Esophagus squamous epithelium (tissue), 5 donors: ENCODE measurements around the gene CNPPD1. TPM values are rescaled to one million over a fixed set of nuclear protein-coding genes. Genes with fewer than 3 reads are reported as not detected.

Source experiments
- DNase-seq: peaks from one replicate; lab custom pipeline; 2025; lab: John Stamatoyannopoulos, UW
- H3K27ac ChIP-seq, 4 donors: fragments of 200-600 bp; sonication (generic); one replicate each; pipeline ENCODE4 v1.5.1; 2016 to 2019; ENCODE audit warnings: mild to moderate bottlenecking in 1 of 4
- H3K27me3 ChIP-seq, 4 donors: fragments of 200-600 bp; sonication (generic); 1 replicate in 3 of 4; 2 replicates in 1 of 4; pipeline versions ENCODE4 v1.5.1 to v1.6.0; 2017 to 2021; ENCODE audit warnings: antibody characterized with exemption in 1 of 4
- H3K36me3 ChIP-seq, 3 donors: fragments of 200-600 bp; sonication (generic); one replicate each; pipeline ENCODE4 v1.5.1; 2016 to 2019
- H3K4me1 ChIP-seq, 3 donors: fragments of 200-600 bp; sonication (generic); one replicate each; pipeline ENCODE4 v1.5.1; 2017 to 2019
- H3K4me3 ChIP-seq, 4 donors: fragments of 200-600 bp; sonication (generic); 1 replicate in 3 of 4; 2 replicates in 1 of 4; pipeline ENCODE4 v1.5.1; 2016 to 2019; ENCODE audit warnings: mild to moderate bottlenecking in 2 of 4, moderate library complexity in 1 of 4
- H3K9me3 ChIP-seq, 3 donors: fragments of 200-600 bp; sonication (generic); one replicate each; pipeline ENCODE4 v1.5.1; 2016 to 2019
- POLR2A ChIP-seq, 4 donors: fragments of 450-650 bp; IDR thresholded peaks; one replicate each; pipeline ENCODE4 v1.6.1; 2017; ENCODE audit warnings: antibody characterized with exemption in 4 of 4, mild to moderate bottlenecking in 4 of 4, moderate library complexity in 3 of 4
- WGBS, 2 donors: methylation state at CpG; one replicate each; pipeline ENCODE4 v1.1.5; 2018; 5-methylcytosine and 5-hydroxymethylcytosine counted together
- intact Hi-C: fragments of 100-400 bp; cut with DNase I; formaldehyde crosslinking; loops from one replicate; pipeline ENCODE4 v1.15.0; 2022
- total RNA-seq, 4 donors: library from RNA; depleted of rRNA; stranded (reverse); fragments of >200 nt; gene quantifications; one replicate each; pipeline ENCODE4 v1.1.0, GENCODE V29; 2016
- TF ChIP-seq, protein P1 (sequence below), 6 experiments: fragments of 450-650 bp in 4 of 6; fragments of 200-600 bp in 2 of 6; sonication (generic) in 2 of 6; IDR thresholded peaks; one replicate each; pipeline ENCODE4 v1.5.1; 2016 to 2019; ENCODE audit warnings: antibody characterized with exemption in 6 of 6, mild to moderate bottlenecking in 4 of 6, moderate library complexity in 4 of 6
- donor health status: DM: yes; HTN: yes; CAD: no.

Gene CNPPD1
- total RNA-seq, 4 donors from 2014 or later = 35.3 to 49.8 (median 42.0) TPM

DNA sequence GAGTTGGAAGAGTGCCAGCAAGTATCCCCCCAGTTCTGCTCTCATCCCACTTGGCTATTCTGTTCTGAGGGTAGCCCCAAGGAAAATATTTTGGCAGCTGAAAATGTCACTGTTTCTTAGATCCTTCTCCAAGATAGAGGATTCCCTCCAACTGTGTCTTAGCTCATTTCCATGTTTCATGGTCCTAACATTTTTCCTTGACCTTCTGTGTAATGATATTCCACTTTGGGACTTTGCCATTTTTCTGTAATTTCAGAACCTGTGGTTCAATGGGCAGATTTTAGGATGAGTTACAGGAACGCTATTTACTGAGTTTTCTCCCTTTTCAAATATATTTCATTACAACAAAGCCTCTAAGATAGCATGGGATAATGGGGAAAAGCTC lies 50.8 kb downstream of the CNPPD1 start:
- intact Hi-C loops = no loop called here
- no peak overlapping the region for H3K4me3 ChIP-seq
- TF ChIP-seq, protein P1, sequence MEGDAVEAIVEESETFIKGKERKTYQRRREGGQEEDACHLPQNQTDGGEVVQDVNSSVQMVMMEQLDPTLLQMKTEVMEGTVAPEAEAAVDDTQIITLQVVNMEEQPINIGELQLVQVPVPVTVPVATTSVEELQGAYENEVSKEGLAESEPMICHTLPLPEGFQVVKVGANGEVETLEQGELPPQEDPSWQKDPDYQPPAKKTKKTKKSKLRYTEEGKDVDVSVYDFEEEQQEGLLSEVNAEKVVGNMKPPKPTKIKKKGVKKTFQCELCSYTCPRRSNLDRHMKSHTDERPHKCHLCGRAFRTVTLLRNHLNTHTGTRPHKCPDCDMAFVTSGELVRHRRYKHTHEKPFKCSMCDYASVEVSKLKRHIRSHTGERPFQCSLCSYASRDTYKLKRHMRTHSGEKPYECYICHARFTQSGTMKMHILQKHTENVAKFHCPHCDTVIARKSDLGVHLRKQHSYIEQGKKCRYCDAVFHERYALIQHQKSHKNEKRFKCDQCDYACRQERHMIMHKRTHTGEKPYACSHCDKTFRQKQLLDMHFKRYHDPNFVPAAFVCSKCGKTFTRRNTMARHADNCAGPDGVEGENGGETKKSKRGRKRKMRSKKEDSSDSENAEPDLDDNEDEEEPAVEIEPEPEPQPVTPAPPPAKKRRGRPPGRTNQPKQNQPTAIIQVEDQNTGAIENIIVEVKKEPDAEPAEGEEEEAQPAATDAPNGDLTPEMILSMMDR (IDR thresholded peaks at IDR 0.05) = no peak
- no peak for TF ChIP-seq POLR2A (IDR thresholded peaks at IDR 0.05)
- no peak overlapping the region for H3K27ac ChIP-seq
- DNase-seq = no peak
- peaks cover 0 to 33% (median 4%) of the 10 kb centered on the region in 3 donors for H3K4me1 ChIP-seq
- WGBS, 2 donors = 83 to 89% methylated on average over 1 of the region's 1 CpG
- H3K36me3 ChIP-seq = no peaks in the 10 kb centered on the region
- no peaks in the 10 kb centered on the region for H3K27me3 ChIP-seq
- H3K9me3 ChIP-seq = no peaks in the 10 kb centered on the region

DNA sequence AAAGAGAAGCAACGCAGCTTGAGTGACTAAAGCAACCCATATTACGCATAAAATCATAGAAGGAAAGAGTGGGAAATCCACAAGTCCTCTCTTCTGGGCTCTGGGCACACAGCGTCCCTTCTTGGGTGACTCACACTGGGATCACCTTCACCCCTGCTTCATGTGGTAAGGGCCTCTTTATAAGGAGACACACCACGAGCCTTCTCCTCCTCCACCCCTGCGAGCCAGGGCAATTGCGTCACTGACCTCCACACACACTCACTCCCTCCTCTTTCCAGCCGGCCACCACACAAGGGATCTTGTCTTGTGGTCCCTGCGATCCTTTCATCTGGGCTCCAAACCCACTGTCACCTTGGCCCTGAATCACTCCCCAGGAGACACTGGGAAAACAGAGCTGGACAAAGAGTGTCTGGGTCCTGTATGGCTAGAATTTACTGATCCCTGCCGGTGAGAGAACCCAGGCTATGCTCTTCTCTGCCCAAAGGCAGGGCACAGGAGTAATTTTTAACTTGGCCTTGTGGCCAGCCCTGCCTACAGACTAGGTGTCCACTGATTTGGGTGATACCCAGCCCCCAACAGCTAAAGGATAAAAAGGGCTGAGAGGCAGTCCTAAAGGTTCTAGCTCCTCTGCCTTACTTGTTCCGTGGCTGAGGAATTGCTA lies 51.4 kb downstream of the CNPPD1 start:
- H3K27me3 ChIP-seq = no peaks in the 10 kb centered on the region
- intact Hi-C loops = no loop called here
- WGBS, 2 donors = 66 to 75% methylated on average over 9 to 10 of the region's 10 CpGs
- H3K4me3 ChIP-seq = no peak overlapping the region
- TF ChIP-seq, protein P1 (IDR thresholded peaks at IDR 0.05) = no peak
- no peak for TF ChIP-seq POLR2A (IDR thresholded peaks at IDR 0.05)
- DNase-seq = no peak
- no peaks in the 10 kb centered on the region for H3K9me3 ChIP-seq
- no peak overlapping the region for H3K27ac ChIP-seq
- H3K36me3 ChIP-seq = no peaks in the 10 kb centered on the region
- peaks cover 0 to 33% (median 4%) of the 10 kb centered on the region in 3 donors for H3K4me1 ChIP-seq

DNA sequence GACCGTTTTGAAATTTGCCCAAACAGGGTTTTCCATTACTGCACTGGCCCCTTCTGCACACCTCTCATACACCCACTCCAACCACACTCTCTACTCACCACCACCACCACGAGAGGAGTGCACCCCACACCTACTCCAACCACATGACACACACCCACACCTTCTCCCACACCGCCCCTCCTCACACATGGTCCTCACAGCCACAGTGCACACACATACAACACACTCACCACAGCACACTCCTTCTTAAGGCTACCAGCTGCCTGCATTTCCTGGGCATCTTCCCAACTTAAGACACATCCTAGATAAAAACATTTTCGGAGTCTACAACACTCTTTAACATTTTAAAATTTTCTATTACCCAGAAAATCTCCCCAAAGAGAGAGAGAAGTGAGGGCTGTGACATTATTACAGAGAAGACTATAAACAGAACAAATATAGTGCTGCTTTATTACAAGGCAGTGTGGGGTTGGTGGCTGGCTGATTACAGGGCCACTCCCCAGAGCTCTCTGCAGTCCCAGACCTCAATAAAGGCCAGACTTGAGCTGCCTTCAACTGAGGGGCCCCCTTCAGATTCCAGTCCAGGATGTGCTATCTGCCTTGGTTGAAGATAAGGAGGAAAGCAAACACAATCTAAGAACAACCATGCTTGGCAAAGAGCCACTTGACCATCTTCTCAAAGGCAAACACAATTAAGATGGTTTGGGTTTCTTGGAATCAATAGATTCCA lies 52.2 kb downstream of the CNPPD1 start:
- H3K27ac ChIP-seq = no peak overlapping the region
- no peaks in the 10 kb centered on the region for H3K9me3 ChIP-seq
- H3K4me1 ChIP-seq = peaks cover 0 to 33% (median 4%) of the 10 kb centered on the region in 3 donors
- TF ChIP-seq, protein P1 (IDR thresholded peaks at IDR 0.05) = no peak
- TF ChIP-seq POLR2A (IDR thresholded peaks at IDR 0.05) = no peak
- intact Hi-C loops = no loop called here
- H3K27me3 ChIP-seq = no peaks in the 10 kb centered on the region
- H3K4me3 ChIP-seq = no peak overlapping the region
- 74 to 84% methylated on average over 4 of the region's 4 CpGs for WGBS, 2 donors
- H3K36me3 ChIP-seq = no peaks in the 10 kb centered on the region
- no peak for DNase-seq

DNA sequence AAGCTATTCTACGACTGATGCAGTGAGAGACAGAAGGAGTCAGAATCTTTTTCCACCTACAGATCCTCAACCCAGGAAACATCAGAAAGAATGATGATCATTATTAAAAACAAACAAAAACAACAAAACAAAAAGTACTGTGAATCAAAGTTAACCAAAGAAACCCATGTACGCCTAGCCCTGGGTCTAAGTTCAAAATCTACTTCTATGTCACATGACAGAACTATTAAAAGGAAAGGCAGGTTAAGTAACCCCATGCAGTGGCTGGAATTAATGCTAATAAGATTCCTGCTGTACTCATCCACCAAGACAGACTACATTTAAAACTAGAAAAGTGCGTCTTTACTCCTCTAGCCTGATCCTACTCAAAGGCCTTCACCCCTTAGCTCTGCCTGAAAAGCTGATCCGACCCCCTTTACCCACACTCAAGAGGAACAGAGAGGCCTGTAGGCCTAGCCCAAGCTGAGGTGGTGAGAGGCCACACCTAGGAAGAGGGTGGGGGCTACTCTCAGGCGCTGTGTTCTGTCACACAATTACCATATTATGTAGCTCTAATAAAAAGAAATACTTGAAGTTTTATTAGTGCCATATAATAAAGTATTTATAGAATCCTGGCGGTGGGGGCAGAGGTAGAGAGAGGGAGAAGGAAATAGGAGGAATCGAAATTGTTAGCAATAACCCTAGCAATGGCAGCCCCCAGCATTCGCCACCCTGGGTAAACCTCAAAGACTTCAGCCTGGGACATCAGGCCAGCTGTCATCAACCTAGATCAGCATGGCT lies 53.2 kb downstream of the CNPPD1 start:
- 93 to 94% methylated on average over 8 of the region's 8 CpGs for WGBS, 2 donors
- no peaks in the 10 kb centered on the region for H3K27me3 ChIP-seq
- TF ChIP-seq, protein P1 (IDR thresholded peaks at IDR 0.05) = no peak
- no peak for TF ChIP-seq POLR2A (IDR thresholded peaks at IDR 0.05)
- H3K4me3 ChIP-seq = no peak overlapping the region
- H3K4me1 ChIP-seq = peaks cover 0 to 37% (median 4%) of the 10 kb centered on the region in 3 donors
- intact Hi-C loops = no loop called here
- DNase-seq = no peak
- no peaks in the 10 kb centered on the region for H3K9me3 ChIP-seq
- no peaks in the 10 kb centered on the region for H3K36me3 ChIP-seq
- no peak overlapping the region for H3K27ac ChIP-seq
